ENCODE results near the gene USP15. TPM values are rescaled to one million over a fixed set of nuclear protein-coding genes. Genes with fewer than 3 reads are reported as not detected.

The USP15 gene
- total RNA-seq, 2 donors from 2014 or later, result 27.9 to 29.1 TPM

GRCh38 chr12:62435303-62436163, 175.3 kb downstream of the USP15 start:
- Histone ChIP-seq H3K9me3 (ENCODE audit: control insufficient read depth, low read length) (no peaks in the 10 kb centered on the region), H3K4me1 (ENCODE audit: control insufficient read depth, insufficient read depth, low read length) (peaks cover 2% of the 10 kb centered on the region), H3K4me3 (ENCODE audit: low read length) (peak overlapping the region; percentile 81), H3K27ac (ENCODE audit: low read depth, low read length) (no peak overlapping the region), H3K27me3 (ENCODE audit: control insufficient read depth, insufficient read depth, low read length, poor library complexity, severe bottlenecking) (peaks cover 53% of the 10 kb centered on the region), H3K9ac (ENCODE audit: extremely low read depth, low read length, poor library complexity, severe bottlenecking) (no peak overlapping the region), H3K36me3 (ENCODE audit: control insufficient read depth, insufficient read depth, low read length) (no peaks in the 10 kb centered on the region)
- DNase-seq, result peak; percentile 94
- Mint-ChIP-seq H3K9me3 (peaks cover 2% of the 10 kb centered on the region), H3K4me3 (peak overlapping the region; percentile 66), H3K27me3 (ENCODE audit: insufficient read depth) (peaks cover 66% of the 10 kb centered on the region), H3K4me1 (peaks cover 10% of the 10 kb centered on the region), H3K36me3 (ENCODE audit: low read depth) (no peaks in the 10 kb centered on the region), H3K27ac (no peak overlapping the region)
- TF ChIP-seq, protein P1, sequence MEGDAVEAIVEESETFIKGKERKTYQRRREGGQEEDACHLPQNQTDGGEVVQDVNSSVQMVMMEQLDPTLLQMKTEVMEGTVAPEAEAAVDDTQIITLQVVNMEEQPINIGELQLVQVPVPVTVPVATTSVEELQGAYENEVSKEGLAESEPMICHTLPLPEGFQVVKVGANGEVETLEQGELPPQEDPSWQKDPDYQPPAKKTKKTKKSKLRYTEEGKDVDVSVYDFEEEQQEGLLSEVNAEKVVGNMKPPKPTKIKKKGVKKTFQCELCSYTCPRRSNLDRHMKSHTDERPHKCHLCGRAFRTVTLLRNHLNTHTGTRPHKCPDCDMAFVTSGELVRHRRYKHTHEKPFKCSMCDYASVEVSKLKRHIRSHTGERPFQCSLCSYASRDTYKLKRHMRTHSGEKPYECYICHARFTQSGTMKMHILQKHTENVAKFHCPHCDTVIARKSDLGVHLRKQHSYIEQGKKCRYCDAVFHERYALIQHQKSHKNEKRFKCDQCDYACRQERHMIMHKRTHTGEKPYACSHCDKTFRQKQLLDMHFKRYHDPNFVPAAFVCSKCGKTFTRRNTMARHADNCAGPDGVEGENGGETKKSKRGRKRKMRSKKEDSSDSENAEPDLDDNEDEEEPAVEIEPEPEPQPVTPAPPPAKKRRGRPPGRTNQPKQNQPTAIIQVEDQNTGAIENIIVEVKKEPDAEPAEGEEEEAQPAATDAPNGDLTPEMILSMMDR (conservative IDR thresholded peaks at IDR 0.05), result peak; percentile 80
- WGBS, 2 experiments (ENCODE audit: insufficient coverage in 1 of 2, insufficient read length in 1 of 2), result 9 to 12% methylated on average over 25 to 29 of the region's 29 CpGs

- Mint-ChIP-seq H3K36me3 (ENCODE audit: low read depth) (no peaks in the 10 kb centered on the region), H3K27me3 (ENCODE audit: insufficient read depth) (peaks cover 60% of the 10 kb centered on the region), H3K9me3 (peaks cover 8% of the 10 kb centered on the region), H3K4me1 (peaks cover 10% of the 10 kb centered on the region), H3K27ac (no peak overlapping the region), H3K4me3 (peak overlapping the region; percentile 66)
- H3K9ac ChIP-seq (ENCODE audit: extremely low read depth, low read length, poor library complexity, severe bottlenecking), result no peak overlapping the region
- TF ChIP-seq, protein P1 (conservative IDR thresholded peaks at IDR 0.05), result no peak
- WGBS, 2 experiments (ENCODE audit: insufficient coverage in 1 of 2, insufficient read length in 1 of 2), result 90 to 91% methylated on average over 4 to 12 of the region's 12 CpGs
- peaks cover 5% of the 10 kb centered on the region for H3K9me3 ChIP-seq (ENCODE audit: control insufficient read depth, low read length)
- no peaks in the 10 kb centered on the region for H3K36me3 ChIP-seq (ENCODE audit: control insufficient read depth, insufficient read depth, low read length)
- peaks cover 2% of the 10 kb centered on the region for H3K4me1 ChIP-seq (ENCODE audit: control insufficient read depth, insufficient read depth, low read length)
- peaks cover 47% of the 10 kb centered on the region for H3K27me3 ChIP-seq (ENCODE audit: control insufficient read depth, insufficient read depth, low read length, poor library complexity, severe bottlenecking)
- peak overlapping the region; percentile 81 for H3K4me3 ChIP-seq (ENCODE audit: low read length)
- no peak overlapping the region for H3K27ac ChIP-seq (ENCODE audit: low read depth, low read length)
- no peak for DNase-seq
Measured at GRCh38 chr12:62436164-62436503, 175.9 kb downstream of the USP15 start.

DNA sequence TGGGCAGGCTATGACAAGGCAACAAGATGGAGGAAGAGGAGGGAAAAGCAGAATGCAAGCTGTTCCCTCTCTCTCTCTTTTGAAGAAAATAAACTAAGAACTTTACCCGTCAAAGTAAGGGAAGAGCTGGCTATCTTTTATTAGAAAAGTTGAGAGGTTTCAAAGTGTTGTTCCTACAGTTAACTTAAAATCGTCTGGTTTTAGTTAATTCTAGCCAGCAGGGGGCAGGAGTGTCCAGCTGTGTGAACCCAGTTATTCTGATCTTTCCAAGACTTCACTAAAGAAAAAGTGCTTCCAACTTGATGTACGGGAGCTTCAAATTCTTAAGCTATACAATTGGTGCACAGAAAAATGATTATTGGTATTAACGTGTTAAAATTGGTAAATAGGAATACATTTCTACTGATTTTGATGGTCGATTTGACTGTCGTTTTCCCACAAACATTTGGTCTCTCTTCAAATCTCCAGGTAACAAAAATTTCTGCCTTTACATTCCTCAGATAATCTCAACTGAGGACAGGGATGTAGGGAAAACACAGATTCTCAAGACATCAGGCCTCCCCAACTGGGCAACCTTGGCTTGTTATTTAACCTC, 178.0 kb downstream of the USP15 start:
- H3K27me3 Mint-ChIP-seq (ENCODE audit: insufficient read depth), result peaks cover 43% of the 10 kb centered on the region
- H3K4me3 ChIP-seq (ENCODE audit: low read length), result no peak overlapping the region
- H3K36me3 ChIP-seq (ENCODE audit: control insufficient read depth, insufficient read depth, low read length), result no peaks in the 10 kb centered on the region
- no peak overlapping the region for H3K9ac ChIP-seq (ENCODE audit: extremely low read depth, low read length, poor library complexity, severe bottlenecking)
- 23 to 40% methylated on average over 5 to 6 of the region's 6 CpGs for WGBS, 2 experiments (ENCODE audit: insufficient coverage in 1 of 2, insufficient read length in 1 of 2)
- H3K27ac ChIP-seq (ENCODE audit: low read depth, low read length), result no peak overlapping the region
- no peaks in the 10 kb centered on the region for H3K36me3 Mint-ChIP-seq (ENCODE audit: low read depth)
- H3K27me3 ChIP-seq (ENCODE audit: control insufficient read depth, insufficient read depth, low read length, poor library complexity, severe bottlenecking), result peaks cover 28% of the 10 kb centered on the region
- peaks cover 11% of the 10 kb centered on the region for H3K9me3 ChIP-seq (ENCODE audit: control insufficient read depth, low read length)
- no peak overlapping the region for H3K4me3 Mint-ChIP-seq
- DNase-seq, result peak; percentile 87
- TF ChIP-seq, protein P1 (conservative IDR thresholded peaks at IDR 0.05), result peak; percentile 83
- H3K4me1 ChIP-seq (ENCODE audit: control insufficient read depth, insufficient read depth, low read length), result peaks cover 2% of the 10 kb centered on the region
- peak overlapping the region; percentile 44 for H3K27ac Mint-ChIP-seq
- H3K4me1 Mint-ChIP-seq, result peaks cover 10% of the 10 kb centered on the region
- peaks cover 22% of the 10 kb centered on the region for H3K9me3 Mint-ChIP-seq

All from endodermal cell (in vitro differentiated cells).